H1 (cell line): Measurements from ENCODE around the gene CDH19. TPM values are rescaled to one million over a fixed set of nuclear protein-coding genes. Genes with fewer than 3 reads are reported as not detected.

Experiments used
- CTCF ChIA-PET: fragments of 300-600 bp; sonication (Branson Sonifier 250); formaldehyde crosslinking; loops from one replicate; lab custom pipeline; 2021; ENCODE audit not compliant: partially characterized antibody; lab: Charles Lee
- POLR2A ChIA-PET: fragments of 300-600 bp; sonication (Branson Sonifier 250); formaldehyde crosslinking; loops from one replicate; lab custom pipeline; 2021; ENCODE audit warnings: inconsistent platforms; ENCODE audit not compliant: partially characterized antibody; lab: Charles Lee
- DNase-seq, 2 experiments: peaks; one replicate each; pipeline versions ENCODE4 v3.0.0 to v3.0.0-alpha.2; 2010 to 2022; ENCODE audit warnings: low spot score in 2 of 2, low read depth in 1 of 2, mixed read lengths in 1 of 2
- FAIRE-seq: peaks from 2 replicates; lab custom pipeline; 2011; peaks lifted over from hg19 to GRCh38; lab: Jason Lieb, UNC
- H2AFZ ChIP-seq: 2 replicates; pipeline ENCODE4 v1.8.1; 2012; ENCODE audit warnings: low read length, inconsistent platforms
- H2AK5ac ChIP-seq: 2 replicates; pipeline ENCODE4 v1.6.1; 2013; ENCODE audit warnings: low read depth, low read length
- H2BK120ac ChIP-seq: replicated peaks from 2 replicates; pipeline ENCODE3; 2013; ENCODE audit warnings: low read depth, low read length, inconsistent platforms
- H2BK12ac ChIP-seq: 2 replicates; pipeline ENCODE4 v1.6.1; 2013; ENCODE audit warnings: low read depth, low read length
- H2BK15ac ChIP-seq: 2 replicates; pipeline ENCODE4 v1.6.1; 2013; ENCODE audit warnings: low read length
- H2BK20ac ChIP-seq: 2 replicates; pipeline ENCODE4 v1.6.1; 2013; ENCODE audit warnings: low read length
- H2BK5ac ChIP-seq: 2 replicates; pipeline ENCODE4 v1.6.1; 2013; ENCODE audit warnings: low read depth, low read length
- H3K14ac ChIP-seq: 2 replicates; pipeline ENCODE4 v1.6.1; 2013; ENCODE audit warnings: inconsistent platforms; ENCODE audit not compliant: insufficient read length
- H3K18ac ChIP-seq: 2 replicates; pipeline ENCODE4 v1.6.1; 2013; ENCODE audit warnings: low read length; ENCODE audit errors: extremely low read depth
- H3K23ac ChIP-seq: 2 replicates; pipeline ENCODE4 v1.6.1; 2013; ENCODE audit warnings: inconsistent platforms; ENCODE audit not compliant: insufficient read length
- H3K23me2 ChIP-seq: 2 replicates; pipeline ENCODE4 v1.6.1; 2013; ENCODE audit warnings: low read depth, low read length
- H3K27ac ChIP-seq: 2 replicates; pipeline ENCODE4 v1.6.1; 2011; ENCODE audit warnings: low read depth, low read length, inconsistent platforms
- H3K27me3 ChIP-seq, 4 experiments: replicated peaks in 1 of 4; 1 replicate in 1 of 4; 2 replicates in 3 of 4; pipeline versions ENCODE4 v1.6.1 to v1.8.1; 2011 to 2013; ENCODE audit warnings: low read length in 3 of 4, mild to moderate bottlenecking in 3 of 4, inconsistent platforms in 2 of 4, mixed read lengths in 2 of 4, moderate library complexity in 1 of 4; ENCODE audit not compliant: control insufficient read depth in 3 of 4, insufficient read depth in 3 of 4; ENCODE audit errors: extremely low read depth in 1 of 4
- H3K36me3 ChIP-seq, 4 experiments: 2 replicates each; pipeline versions ENCODE4 v1.6.1 to v1.8.1; 2011 to 2013; ENCODE audit warnings: mild to moderate bottlenecking in 4 of 4, low read length in 3 of 4, moderate library complexity in 2 of 4, control low read depth in 1 of 4, inconsistent platforms in 1 of 4; ENCODE audit not compliant: insufficient read depth in 4 of 4, control insufficient read depth in 2 of 4
- H3K4ac ChIP-seq: replicated peaks from 2 replicates; pipeline ENCODE3; 2013; ENCODE audit warnings: low read length, low read depth, mixed read lengths, inconsistent platforms; ENCODE audit not compliant: insufficient read length
- H3K4me1 ChIP-seq, 4 experiments: replicated peaks in 1 of 4; 1 replicate in 1 of 4; 2 replicates in 3 of 4; pipeline versions ENCODE4 v1.6.1 to v1.8.1; 2011 to 2013; ENCODE audit warnings: low read length in 3 of 4, inconsistent platforms in 2 of 4, mixed read lengths in 1 of 4; ENCODE audit not compliant: insufficient read depth in 4 of 4, control insufficient read depth in 3 of 4
- H3K4me2 ChIP-seq, 2 experiments: 2 replicates each; pipeline versions ENCODE4 v1.6.1 to v1.8.1; 2011 to 2013; ENCODE audit warnings: low read depth in 2 of 2, low read length in 2 of 2, control low read depth in 1 of 2, inconsistent platforms in 1 of 2, mild to moderate bottlenecking in 1 of 2; ENCODE audit not compliant: insufficient read depth in 1 of 2
- H3K4me3 ChIP-seq, 4 experiments: fragments of 200-600, 300-600 bp in 1 of 4; sonication (generic), shearing (Covaris generic), sonication (Bioruptor Twin) in 1 of 4; 2 replicates each; pipeline versions ENCODE4 v1.5.1 to v1.8.1; 2011 to 2016; ENCODE audit warnings: low read length in 4 of 4, low read depth in 3 of 4, control low read depth in 2 of 4, inconsistent platforms in 2 of 4, mild to moderate bottlenecking in 2 of 4, mixed read lengths in 1 of 4, moderate library complexity in 1 of 4; ENCODE audit not compliant: insufficient read depth in 2 of 4; ENCODE audit errors: extremely low read depth in 1 of 4
- H3K56ac ChIP-seq: replicated peaks from 2 replicates; pipeline ENCODE3; 2013; ENCODE audit warnings: low read depth, mild to moderate bottlenecking, mixed read lengths, low read length, inconsistent platforms; ENCODE audit not compliant: insufficient read length
- H3K79me1 ChIP-seq: 2 replicates; pipeline ENCODE4 v1.6.1; 2013; ENCODE audit warnings: low read depth, low read length, control low read depth
- H3K79me2 ChIP-seq, 2 experiments: 2 replicates each; pipeline versions ENCODE4 v1.6.1 to v1.8.1; 2012 to 2013; ENCODE audit warnings: low read length in 2 of 2, mild to moderate bottlenecking in 2 of 2, inconsistent platforms in 1 of 2; ENCODE audit not compliant: insufficient read depth in 2 of 2, control insufficient read depth in 1 of 2
- H3K9ac ChIP-seq, 4 experiments: replicated peaks in 1 of 4; 1 replicate in 1 of 4; 2 replicates in 3 of 4; pipeline versions ENCODE4 v1.6.1 to v1.8.1; 2011 to 2013; ENCODE audit warnings: low read depth in 3 of 4, low read length in 3 of 4, control low read depth in 2 of 4, mild to moderate bottlenecking in 2 of 4, moderate library complexity in 2 of 4, inconsistent platforms in 1 of 4; ENCODE audit errors: extremely low read depth in 1 of 4
- H3K9me3 ChIP-seq, 2 experiments: 2 replicates each; pipeline versions ENCODE4 v1.6.1 to v1.8.1; 2012 to 2013; ENCODE audit warnings: mild to moderate bottlenecking in 2 of 2, moderate library complexity in 2 of 2, control low read depth in 1 of 2, inconsistent platforms in 1 of 2, low read depth in 1 of 2, low read length in 1 of 2, mixed read lengths in 1 of 2; ENCODE audit not compliant: insufficient read depth in 2 of 2
- H4K20me1 ChIP-seq, 2 experiments: replicated peaks in 1 of 2; 2 replicates each; pipeline versions ENCODE3 to v1.8.1; 2011 to 2013; ENCODE audit warnings: inconsistent platforms in 2 of 2, low read length in 2 of 2, mild to moderate bottlenecking in 1 of 2; ENCODE audit not compliant: insufficient read depth in 2 of 2, control insufficient read depth in 1 of 2
- H4K5ac ChIP-seq: 2 replicates; pipeline ENCODE4 v1.6.1; 2013; ENCODE audit warnings: low read length, low read depth, mixed read lengths, inconsistent platforms; ENCODE audit not compliant: insufficient read length
- H4K8ac ChIP-seq: 2 replicates; pipeline ENCODE4 v1.8.0; 2013; ENCODE audit warnings: mild to moderate bottlenecking, moderate library complexity, low read length, inconsistent platforms; ENCODE audit not compliant: insufficient read depth; ENCODE audit errors: extremely low read depth
- H4K91ac ChIP-seq: replicated peaks from 2 replicates; pipeline ENCODE3; 2013; ENCODE audit warnings: low read length, mixed read lengths, inconsistent platforms; ENCODE audit not compliant: insufficient read length
- FOSL1 ChIP-seq: IDR thresholded peaks from 2 replicates; pipeline ENCODE4 v1.6.1; 2011; ENCODE audit warnings: mild to moderate bottlenecking, low read depth, low read length, moderate library complexity; ENCODE audit not compliant: insufficient read depth
- JUND ChIP-seq: IDR thresholded peaks from 2 replicates; pipeline ENCODE4 v1.6.1; 2011; ENCODE audit warnings: mild to moderate bottlenecking, improper control_type of control experiment, low read length
- MAFK ChIP-seq: IDR thresholded peaks from 2 replicates; pipeline ENCODE4 v1.6.1; 2012; ENCODE audit warnings: low read depth, mild to moderate bottlenecking, improper control_type of control experiment, low read length
- RAD21 ChIP-seq, 2 experiments: IDR thresholded peaks in 1 of 2; conservative IDR thresholded peaks in 1 of 2; 2 replicates each; pipeline ENCODE4 v1.6.1; 2011; ENCODE audit warnings: low read depth in 2 of 2, low read length in 2 of 2, improper control_type of control experiment in 1 of 2, inconsistent platforms in 1 of 2, mild to moderate bottlenecking in 1 of 2, moderate library complexity in 1 of 2
- SIRT6 ChIP-seq: IDR thresholded peaks from one replicate; pipeline ENCODE4 v1.7.1; 2012; ENCODE audit warnings: low read length, inconsistent platforms
- TCF12 ChIP-seq: IDR thresholded peaks from 2 replicates; pipeline ENCODE4 v1.6.1; 2011; ENCODE audit warnings: low read depth, mild to moderate bottlenecking, low read length
- WGBS, 2 experiments: shearing (Covaris generic) in 1 of 2; methylation state at CpG; one replicate each; pipeline versions ENCODE4 v1.1.6 to v1.1.7; 2013 to 2015; ENCODE audit warnings: low lambda C conversion rate in 2 of 2, mixed read lengths in 2 of 2, inconsistent platforms in 1 of 2, low coverage in 1 of 2, missing lambda C conversion rate in 1 of 2; ENCODE audit not compliant: insufficient replicate concordance in 2 of 2, insufficient coverage in 1 of 2, insufficient read length in 1 of 2; ENCODE audit errors: extremely low coverage in 1 of 2, missing lambda C conversion rate in 1 of 2; 5-methylcytosine and 5-hydroxymethylcytosine counted together
- polyA plus RNA-seq, 7 experiments: library from polyadenylated mRNA; depleted of rRNA in 3 of 7; stranded (reverse) in 5 of 7; unstranded in 2 of 7; fragments of >200 nt in 5 of 7; fragments of 200-250 nt in 2 of 7; gene quantifications; 1 replicate in 5 of 7; 2 replicates in 1 of 7; 4 replicates in 1 of 7; pipeline versions ENCODE4 v1.2.1 to v1.2.3, GENCODE V29; 2011 to 2013; ENCODE audit warnings: missing spikeins in 2 of 7, mixed read lengths in 2 of 7
- total RNA-seq: library from RNA; stranded (reverse); fragmentation: NEBNext Ultra II Directional; extraction: Animal tissue kit (Norgen Biotek cat#: 25700); gene quantifications from 2 replicates; pipeline ENCODE4 v1.2.1, GENCODE V29; 2021
- TF ChIP-seq, protein P1 (sequence below), 3 experiments: IDR thresholded peaks; 1 replicate in 2 of 3; 2 replicates in 1 of 3; pipeline versions ENCODE4 v1.5.1 to v1.6.1; 2011; ENCODE audit warnings: low read length in 3 of 3, mild to moderate bottlenecking in 3 of 3, inconsistent platforms in 2 of 3, low read depth in 1 of 3, moderate library complexity in 1 of 3; ENCODE audit not compliant: insufficient read depth in 1 of 3; ENCODE audit errors: control extremely low read depth in 1 of 3

CDH19 gene
- total and polyA plus RNA-seq, 2 of the 8 experiments (the other 6 are each of a cell fraction or from before 2014, with no cell fraction given): not detected

DNA sequence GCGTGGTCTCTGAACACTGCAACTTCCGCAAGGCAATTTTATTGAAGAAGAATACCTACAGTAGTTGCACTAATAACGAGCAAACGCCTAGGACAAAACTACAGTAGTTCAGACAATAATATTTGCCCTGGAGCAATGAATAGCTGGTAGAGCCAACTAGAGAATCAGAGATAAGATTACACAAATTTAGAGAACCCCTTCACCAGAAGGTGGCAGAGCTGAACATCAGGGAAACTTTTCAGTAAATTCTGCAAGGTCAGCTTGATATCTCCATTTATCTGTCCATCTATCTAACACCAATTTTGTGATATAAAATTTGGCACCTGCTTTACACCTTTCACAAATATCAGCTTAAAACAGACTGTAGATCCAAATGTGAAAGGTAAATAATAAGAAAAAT, 43.8 kb downstream of the CDH19 start:
- 75% methylated on average over 4 of the region's 4 CpGs; no CpG with 5 or more reads in 1 of the 2 experiments for WGBS, 2 experiments
- no peak overlapping the region for H3K14ac ChIP-seq
- H2BK15ac ChIP-seq: no peak overlapping the region
- H3K4me1 ChIP-seq: no peaks in the 10 kb centered on the region
- H2BK120ac ChIP-seq: no peak overlapping the region
- no peak overlapping the region for H2BK20ac ChIP-seq
- ChIA-PET CTCF (interaction anchor here (0.6 to 2.9 kb wide), 13 partner anchors 11 to 639 kb away, joined by 3 to 15 read pairs (median 3); no protein-coding TSS in a partner anchor), POLR2A (no interaction called here)
- no peak overlapping the region for H3K23ac ChIP-seq
- H3K27me3 ChIP-seq: no peaks in the 10 kb centered on the region
- H4K91ac ChIP-seq: no peak overlapping the region
- no peak overlapping the region for H2BK12ac ChIP-seq
- H3K4ac ChIP-seq: no peak overlapping the region
- H3K56ac ChIP-seq: no peak overlapping the region
- FAIRE-seq (peak; percentile 48), DNase-seq (no peak)
- no peak overlapping the region for H2AFZ ChIP-seq
- no peak overlapping the region for H4K8ac ChIP-seq
- H3K23me2 ChIP-seq: no peaks in the 10 kb centered on the region
- H3K36me3 ChIP-seq: no peaks in the 10 kb centered on the region
- no peak overlapping the region for H3K27ac ChIP-seq
- no peak overlapping the region for H3K4me3 ChIP-seq
- H3K9ac ChIP-seq: no peak overlapping the region
- H2AK5ac ChIP-seq: no peak overlapping the region
- no peaks in the 10 kb centered on the region for H3K79me2 ChIP-seq
- no peak overlapping the region for H3K4me2 ChIP-seq
- H4K5ac ChIP-seq: no peak overlapping the region
- no peaks in the 10 kb centered on the region for H4K20me1 ChIP-seq
- H3K79me1 ChIP-seq: no peaks in the 10 kb centered on the region
- no peaks in the 10 kb centered on the region for H3K9me3 ChIP-seq
- TF ChIP-seq MAFK (peak; percentile 97), SIRT6 (no peak), RAD21 (IDR thresholded peaks at IDR 0.05 in 1 of 2, conservative IDR thresholded peaks at IDR 0.05 in 1 of 2; ENCODE audit: low read depth in 2 of 2, low read length in 2 of 2) (peak; percentile 60 to 65), FOSL1 (no peak), TCF12 (no peak), JUND (no peak)
- TF ChIP-seq, protein P1, sequence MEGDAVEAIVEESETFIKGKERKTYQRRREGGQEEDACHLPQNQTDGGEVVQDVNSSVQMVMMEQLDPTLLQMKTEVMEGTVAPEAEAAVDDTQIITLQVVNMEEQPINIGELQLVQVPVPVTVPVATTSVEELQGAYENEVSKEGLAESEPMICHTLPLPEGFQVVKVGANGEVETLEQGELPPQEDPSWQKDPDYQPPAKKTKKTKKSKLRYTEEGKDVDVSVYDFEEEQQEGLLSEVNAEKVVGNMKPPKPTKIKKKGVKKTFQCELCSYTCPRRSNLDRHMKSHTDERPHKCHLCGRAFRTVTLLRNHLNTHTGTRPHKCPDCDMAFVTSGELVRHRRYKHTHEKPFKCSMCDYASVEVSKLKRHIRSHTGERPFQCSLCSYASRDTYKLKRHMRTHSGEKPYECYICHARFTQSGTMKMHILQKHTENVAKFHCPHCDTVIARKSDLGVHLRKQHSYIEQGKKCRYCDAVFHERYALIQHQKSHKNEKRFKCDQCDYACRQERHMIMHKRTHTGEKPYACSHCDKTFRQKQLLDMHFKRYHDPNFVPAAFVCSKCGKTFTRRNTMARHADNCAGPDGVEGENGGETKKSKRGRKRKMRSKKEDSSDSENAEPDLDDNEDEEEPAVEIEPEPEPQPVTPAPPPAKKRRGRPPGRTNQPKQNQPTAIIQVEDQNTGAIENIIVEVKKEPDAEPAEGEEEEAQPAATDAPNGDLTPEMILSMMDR (IDR thresholded peaks at IDR 0.05; ENCODE audit: control extremely low read depth in 1 of 3, insufficient read depth in 1 of 3, low read depth in 1 of 3, low read length in 3 of 3): peak in 2 of 3 experiments; percentile 44; a peak in 2 of 4 replicates
- H3K18ac ChIP-seq: no peak overlapping the region
- no peak overlapping the region for H2BK5ac ChIP-seq
